Adrenal gland (tissue), 12 donors: ENCODE results near the gene TTC23L. TPM values are rescaled to one million over a fixed set of nuclear protein-coding genes. Genes with fewer than 3 reads are reported as not detected.

Experiments
- DNase-seq, 7 donors: peaks; one replicate each; pipeline ENCODE4 v3.0.0-alpha.2; 2019 to 2020
- H3K27ac ChIP-seq, 5 donors: fragments of 200-600 bp; sonication (generic) in 4 of 5; 1 replicate in 3 of 5; 2 replicates in 2 of 5; pipeline versions ENCODE4 v1.5.1 to v1.8.0; 2016 to 2020; ENCODE audit warnings: mild to moderate bottlenecking in 1 of 5
- H3K27me3 ChIP-seq: fragments of 200-600 bp; 2 replicates; pipeline ENCODE4 v1.8.0; 2021
- H3K36me3 ChIP-seq, 2 donors: fragments of 200-600 bp; replicated peaks in 1 of 2; 1 replicate in 1 of 2; 2 replicates in 1 of 2; pipeline versions ENCODE4 v1.5.1 to v1.8.0; 2018 to 2022
- H3K4me1 ChIP-seq, 2 donors: fragments of 200-600 bp; replicated peaks in 1 of 2; 1 replicate in 1 of 2; 2 replicates in 1 of 2; pipeline versions ENCODE4 v1.5.1 to v1.8.0; 2018 to 2021
- H3K4me3 ChIP-seq, 4 donors: fragments of 200-600 bp; sonication (generic) in 3 of 4; one replicate each; pipeline ENCODE4 v1.5.1; 2016 to 2018
- H3K9me3 ChIP-seq, 3 donors: fragments of 200-600 bp; sonication (generic) in 1 of 3; replicated peaks in 1 of 3; 1 replicate in 2 of 3; 2 replicates in 1 of 3; pipeline versions ENCODE4 v1.5.1 to v1.8.0; 2016 to 2021
- CTCF ChIP-seq, 6 experiments: fragments of 450-650 bp in 4 of 6; fragments of 200-600 bp in 2 of 6; sonication (generic) in 1 of 6; IDR thresholded peaks; 1 replicate in 5 of 6; 2 replicates in 1 of 6; pipeline versions ENCODE4 v1.5.1 to v1.8.0; 2016 to 2021; ENCODE audit warnings: antibody characterized with exemption in 6 of 6, mild to moderate bottlenecking in 2 of 6, moderate library complexity in 1 of 6
- POLR2A ChIP-seq, 2 donors: fragments of 450-650 bp; IDR thresholded peaks; one replicate each; pipeline ENCODE4 v1.6.1; 2017; ENCODE audit warnings: antibody characterized with exemption in 2 of 2, mild to moderate bottlenecking in 2 of 2, moderate library complexity in 1 of 2
- WGBS, 4 donors: extraction: QIAGEN DNeasy Blood & Tissue Kit in 2 of 4; methylation state at CpG; one replicate each; pipeline versions ENCODE4 v1.1.5 to v1.1.7; 2013 to 2017; 5-methylcytosine and 5-hydroxymethylcytosine counted together
- intact Hi-C, 2 donors: fragments of 100-400 bp; cut with DNase I; formaldehyde crosslinking; loops; one replicate each; pipeline versions ENCODE4 v1.14.1 to v1.15.0; 2022 to 2023
- polyA plus RNA-seq, 3 donors: library from polyadenylated mRNA; stranded (reverse); fragments of 200-250 nt in 2 of 3; fragments of 350-450 nt in 1 of 3; fragmentation: Illumina TruSeq in 1 of 3; extraction: RNeasy Lipid Tissue Mini Kit (QIAGEN cat#74804) in 1 of 3; gene quantifications; one replicate each; pipeline ENCODE4 v1.2.3, GENCODE V29; 2013 to 2014
- total RNA-seq, 9 donors: library from RNA; depleted of rRNA in 4 of 9; stranded (reverse); fragments of >200 nt in 4 of 9; fragments of 120-200 nt in 1 of 9; fragmentation: NEBNext Ultra II Directional in 1 of 9; extraction: Animal tissue kit (Norgen Biotek cat#: 25700) in 1 of 9; gene quantifications; one replicate each; pipeline versions ENCODE4 v1.1.0 to v1.2.4, GENCODE V29; 2013 to 2023
- donor health status: healthy with polysubstance abuse.
- donor health status: Bipolar disorder and iron deficiency.
- donor health status: DM: yes; HTN: yes; CAD: no.
- donor health status: DM: no; HTN: no; CAD: no.
- donor health status: DM: no; HTN: no; CAD: no.
- donor health status: DM: yes; HTN: yes; CAD: no.

TTC23L gene
- total and polyA plus RNA-seq, 12 donors = 0.40 to 4.8 (median 2.9) TPM; not detected in 2

GRCh38 chr5:34841816-34842215 lies 2.9 kb downstream of the TTC23L start:
- peaks cover 0 to 16% of the 10 kb centered on the region in 2 donors for H3K4me1 ChIP-seq
- H3K4me3 ChIP-seq = no peak overlapping the region
- WGBS, 4 donors = 84 to 100% (median 94%) methylated on average over 2 of the region's 2 CpGs
- TF ChIP-seq POLR2A (IDR thresholded peaks at IDR 0.05) (no peak), CTCF (IDR thresholded peaks at IDR 0.05) (no peak)
- no peaks in the 10 kb centered on the region for H3K36me3 ChIP-seq
- intact Hi-C loops = no loop called here
- DNase-seq = no peak
- H3K27me3 ChIP-seq = no peaks in the 10 kb centered on the region
- no peaks in the 10 kb centered on the region for H3K9me3 ChIP-seq
- H3K27ac ChIP-seq = no peak overlapping the region

- no peak overlapping the region for H3K4me3 ChIP-seq
- DNase-seq = no peak
- WGBS, 4 donors = 85 to 95% (median 91%) methylated on average over 7 of the region's 7 CpGs
Measured at GRCh38 chr5:34842554-34842953, 3.6 kb downstream of the TTC23L start.

GRCh38 chr5:34843497-34843896 lies 4.5 kb downstream of the TTC23L start:
- Histone ChIP-seq H3K4me3 (no peak overlapping the region), H3K36me3 (no peaks in the 10 kb centered on the region), H3K27me3 (no peaks in the 10 kb centered on the region), H3K4me1 (peaks cover 0 to 12% of the 10 kb centered on the region in 2 donors), H3K9me3 (no peaks in the 10 kb centered on the region), H3K27ac (no peak overlapping the region)
- TF ChIP-seq POLR2A (IDR thresholded peaks at IDR 0.05) = no peak
- no peak for TF ChIP-seq CTCF (IDR thresholded peaks at IDR 0.05)
- 44 to 53% (median 49%) methylated on average over 2 of the region's 2 CpGs for WGBS, 4 donors
- DNase-seq = peak in 5 of 7 donors; percentile 31 to 74 (median 56)
- intact Hi-C loops = no loop called here

More at GRCh38 chr5:34842554-34842953, 3.6 kb downstream of the TTC23L start:
- no peaks in the 10 kb centered on the region for H3K27me3 ChIP-seq
- H3K36me3 ChIP-seq = no peaks in the 10 kb centered on the region
- H3K27ac ChIP-seq = no peak overlapping the region
- H3K9me3 ChIP-seq = no peaks in the 10 kb centered on the region
- TF ChIP-seq CTCF (IDR thresholded peaks at IDR 0.05) = no peak
- TF ChIP-seq POLR2A (IDR thresholded peaks at IDR 0.05) = no peak
- H3K4me1 ChIP-seq = peaks cover 0 to 16% of the 10 kb centered on the region in 2 donors
- intact Hi-C loops = no loop called here

GRCh38 chr5:34844106-34844505 lies 5.1 kb downstream of the TTC23L start:
- peaks cover 0 to 9% of the 10 kb centered on the region in 2 donors for H3K4me1 ChIP-seq
- 67 to 76% (median 70%) methylated on average over 3 of the region's 3 CpGs for WGBS, 4 donors
- intact Hi-C loops = no loop called here

More at GRCh38 chr5:34844106-34844505, 5.1 kb downstream of the TTC23L start:
- H3K27ac ChIP-seq = no peak overlapping the region
- no peak for TF ChIP-seq CTCF (IDR thresholded peaks at IDR 0.05)
- no peak for TF ChIP-seq POLR2A (IDR thresholded peaks at IDR 0.05)
- H3K9me3 ChIP-seq = no peaks in the 10 kb centered on the region
- no peaks in the 10 kb centered on the region for H3K27me3 ChIP-seq
- no peaks in the 10 kb centered on the region for H3K36me3 ChIP-seq
- no peak for DNase-seq
- H3K4me3 ChIP-seq = no peak overlapping the region
